Measurements from ENCODE around the gene USP16. TPM values are rescaled to one million over a fixed set of nuclear protein-coding genes. Genes with fewer than 3 reads are reported as not detected.
"Not testable (repeated sequence)": the region's sequence is repeated elsewhere in the genome, so short reads cannot be mapped to it uniquely, and the experiment has no call there.

Gene USP16
- total RNA-seq, 1 donor from 2014 or later, result 33.4 TPM

DNA sequence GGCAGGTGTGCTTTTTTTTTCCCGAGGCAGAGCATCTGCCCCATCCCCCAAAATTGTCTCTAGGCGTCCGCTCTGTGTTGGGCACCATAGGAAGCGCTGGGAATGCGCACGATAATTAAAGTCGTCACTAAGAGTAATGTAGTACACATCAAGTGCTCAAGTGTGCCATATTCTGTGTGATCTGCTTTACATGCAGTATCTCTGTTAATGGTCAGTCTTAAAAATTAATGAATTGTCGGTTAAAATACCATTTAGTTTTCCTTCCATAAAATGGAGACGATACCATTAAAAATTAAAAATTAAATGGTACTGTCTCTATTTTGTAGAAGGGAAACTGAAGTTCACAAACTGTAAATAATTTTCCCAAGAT, 49.5 kb downstream of the USP16 start:
- intact Hi-C loops (cut with DNase I), result no loop called here
- TF ChIP-seq CTCF (IDR thresholded peaks at IDR 0.05), result no peak

DNA sequence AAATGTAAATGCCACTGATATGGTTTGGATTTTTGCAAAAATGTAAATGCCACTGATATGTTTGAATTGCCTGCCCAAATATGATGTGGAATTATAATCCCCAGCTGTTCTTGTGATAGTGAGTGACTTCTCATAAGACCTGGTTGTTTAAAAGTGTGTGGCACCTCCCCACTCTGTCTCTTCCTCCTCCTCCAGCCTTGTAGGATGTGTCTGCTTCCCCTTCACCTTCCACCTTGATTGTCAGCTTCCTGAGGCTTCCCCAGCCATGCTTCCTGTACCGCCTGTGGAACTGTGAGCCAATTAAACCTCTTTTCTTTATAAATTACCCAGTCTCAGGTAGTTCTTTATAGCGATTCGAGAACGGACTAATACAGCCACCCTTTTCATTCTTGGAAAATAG, 50.3 kb downstream of the USP16 start:
- no peak for ATAC-seq
- Histone ChIP-seq H3K27me3 (ENCODE audit: low read depth) (no peaks in the 10 kb centered on the region), H3K9me3 (no peaks in the 10 kb centered on the region), H3K4me1 (peaks cover 37% of the 10 kb centered on the region), H3K36me3 (peaks cover 9% of the 10 kb centered on the region), H3K27ac (no peak overlapping the region), H3K4me3 (no peak overlapping the region)
- intact Hi-C loops (cut with DNase I), result no loop called here
- DNase-seq, result no peak
- TF ChIP-seq CTCF (IDR thresholded peaks at IDR 0.05), result no peak

More for the DNA sequence above, 49.5 kb downstream of the USP16 start:
- no peaks in the 10 kb centered on the region for H3K9me3 ChIP-seq
- DNase-seq (no peak), ATAC-seq (peak; percentile 33 to 35)
- no peaks in the 10 kb centered on the region for H3K27me3 ChIP-seq (ENCODE audit: low read depth)
- H3K27ac ChIP-seq, result peak overlapping the region; percentile 89
- H3K4me3 ChIP-seq, result peak overlapping the region; percentile 93
- H3K36me3 ChIP-seq, result peaks cover 16% of the 10 kb centered on the region
- H3K4me1 ChIP-seq, result peaks cover 29% of the 10 kb centered on the region

GRCh38 chr21:29075706-29076466, 51.4 kb downstream of the USP16 start:
- DNase-seq (no peak), ATAC-seq (no peak)
- H3K4me3 ChIP-seq, result no peak overlapping the region
- H3K27me3 ChIP-seq (ENCODE audit: low read depth), result no peaks in the 10 kb centered on the region
- intact Hi-C loops (cut with DNase I), result no loop called here
- no peaks in the 10 kb centered on the region for H3K9me3 ChIP-seq
- TF ChIP-seq CTCF (IDR thresholded peaks at IDR 0.05), result no peak
- peaks cover 44% of the 10 kb centered on the region for H3K4me1 ChIP-seq
- no peaks in the 10 kb centered on the region for H3K36me3 ChIP-seq
- H3K27ac ChIP-seq, result peak overlapping the region; percentile 88

DNA sequence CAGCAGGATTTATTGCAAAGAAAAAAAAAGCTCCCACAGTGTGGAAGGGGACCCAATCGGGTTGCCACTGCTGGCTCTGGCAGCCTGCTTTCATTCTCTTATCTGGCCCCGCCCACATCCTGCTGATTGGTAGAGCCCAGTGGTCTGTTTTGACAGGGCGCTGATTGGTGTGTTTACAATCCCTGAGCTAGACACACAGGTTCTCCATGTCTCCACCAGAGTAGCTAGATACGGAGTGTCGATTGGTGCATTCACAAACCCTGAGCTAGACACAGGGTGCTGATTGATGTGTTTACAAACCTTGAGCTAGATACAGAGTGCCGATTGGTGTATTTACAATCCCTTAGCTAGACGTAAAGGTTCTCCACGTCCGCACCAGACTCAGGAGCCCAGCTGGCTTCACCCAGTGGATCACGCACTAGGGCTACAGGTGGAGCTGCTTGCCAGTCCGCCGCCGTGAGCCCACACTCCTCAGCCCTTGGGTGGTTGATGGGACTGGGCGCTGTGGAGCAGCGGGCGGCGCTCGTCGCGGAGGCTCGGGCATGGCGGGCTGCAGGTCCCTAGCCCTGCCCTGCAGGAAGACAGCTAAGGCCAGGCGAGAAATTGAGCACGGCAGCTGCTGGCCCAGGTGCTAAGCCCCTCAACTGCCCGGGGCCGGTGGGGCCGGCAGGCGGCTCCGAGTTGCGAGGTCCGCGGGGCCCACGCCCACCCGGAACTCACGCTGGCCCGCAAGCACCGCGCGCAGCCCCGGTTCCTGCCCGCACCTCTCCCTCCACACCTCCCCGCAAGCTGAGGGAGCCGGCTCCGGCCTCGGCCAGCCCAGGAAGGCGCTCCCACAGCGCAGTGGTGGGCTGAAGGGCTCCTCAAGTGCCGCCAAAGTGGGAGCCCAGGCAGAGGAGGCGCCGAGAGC, 52.5 kb downstream of the USP16 start:
- H3K27ac ChIP-seq, result peak overlapping the region; percentile 88
- intact Hi-C loops (cut with DNase I); ATAC-seq; H3K27me3 ChIP-seq (ENCODE audit: low read depth); H3K9me3 ChIP-seq; H3K36me3 ChIP-seq: not testable (repeated sequence)
- H3K4me3 ChIP-seq, result peak overlapping the region; percentile 64
- H3K4me1 ChIP-seq, result peaks cover 35% of the 10 kb centered on the region
- DNase-seq, result peak; percentile 84

GRCh38 chr21:29077651-29078090, 53.2 kb downstream of the USP16 start:
- H3K27me3 ChIP-seq (ENCODE audit: low read depth), result no peaks in the 10 kb centered on the region
- peak in 1 of 2 donors; percentile 40 for ATAC-seq
- DNase-seq, result no peak
- TF ChIP-seq CTCF (IDR thresholded peaks at IDR 0.05), result no peak
- H3K27ac ChIP-seq, result peak overlapping the region; percentile 88
- no peaks in the 10 kb centered on the region for H3K9me3 ChIP-seq
- H3K4me1 ChIP-seq, result peaks cover 30% of the 10 kb centered on the region
- H3K36me3 ChIP-seq, result no peaks in the 10 kb centered on the region
- intact Hi-C loops (cut with DNase I), result no loop called here
- H3K4me3 ChIP-seq, result peak overlapping the region; percentile 64
